ENCODE results near the gene SBK3. TPM values are rescaled to one million over a fixed set of nuclear protein-coding genes. Genes with fewer than 3 reads are reported as not detected.

SBK3 gene
- polyA plus RNA-seq, 1 of the 3 experiments (the other 2 are of a cell fraction): 0.03 TPM

GRCh38 chr19:55504252-55504603, 41.1 kb downstream of the SBK3 start:
- Histone ChIP-seq H3K9me2 (no peaks in the 10 kb centered on the region), H3K4me2 (peak overlapping the region; percentile 70; the same call in 1 of the 2 replicates), H3K4me3 (ENCODE audit: low read depth in 2 of 2, low read length in 1 of 2) (peak overlapping the region; percentile 49 to 62), H4K20me1 (ENCODE audit: insufficient read depth) (no peaks in the 10 kb centered on the region), H3F3A (replicated peaks; ENCODE audit: insufficient read depth) (peaks cover 5% of the 10 kb centered on the region), H3K27ac (ENCODE audit: low read depth in 2 of 2, low read length in 1 of 2) (no peak overlapping the region), H3K27me3 (ENCODE audit: insufficient read depth) (no peaks in the 10 kb centered on the region), H3K4me1 (ENCODE audit: control insufficient read depth in 1 of 2, insufficient read depth in 2 of 2, low read depth in 1 of 2, low read length in 1 of 2) (peaks cover 0 to 2% of the 10 kb centered on the region in 2 experiments; a peak in 1 of 4 replicates), H3K9ac (no peak overlapping the region), H3K79me2 (ENCODE audit: insufficient read depth) (no peaks in the 10 kb centered on the region), H3K9me3 (no peaks in the 10 kb centered on the region), H2AFZ (ENCODE audit: low read depth) (peak overlapping the region; percentile 75; the same call in 1 of the 2 replicates), H3K36me3 (replicated peaks in 1 of 2; ENCODE audit: control insufficient read depth in 1 of 2, insufficient read depth in 2 of 2, low read length in 1 of 2) (no peaks in the 10 kb centered on the region)
- POLR2A ChIA-PET: interaction anchor here (0.7 to 1.7 kb wide), 7 partner anchors 13 to 97 kb away, joined by 3 to 12 read pairs (median 8); partner anchors contain the start of genes NAT14, UBE2S and ZNF628
- TF ChIP-seq RAD21 (IDR thresholded peaks at IDR 0.05; ENCODE audit: low read length): no peak
- TF ChIP-seq NFIC (IDR thresholded peaks at IDR 0.05; ENCODE audit: borderline replicate concordance): no peak
- no peak for TF ChIP-seq JUND (IDR thresholded peaks at IDR 0.05)
- TF ChIP-seq SIN3A (IDR thresholded peaks at IDR 0.05; ENCODE audit: borderline replicate concordance, low read depth, low read length): no peak
- no peak for TF ChIP-seq POLR2AphosphoS5 (IDR thresholded peaks at IDR 0.05; ENCODE audit: low read depth, low read length)
- TF ChIP-seq NRF1 (IDR thresholded peaks at IDR 0.05; ENCODE audit: low read depth, low read length): no peak
- no peak for TF ChIP-seq GABPA (IDR thresholded peaks at IDR 0.05; ENCODE audit: low read depth)
- DNase-seq: no peak
- WGBS (ENCODE audit: low lambda C conversion rate): 44% methylated on average over 13 of the region's 13 CpGs
- CTCF ChIA-PET: interaction anchor here (0.6 to 3.8 kb wide), 52 partner anchors 10 to 773 kb away, joined by 3 to 162 read pairs (median 4); partner anchors contain the start of genes NAT14, SBK3, SSC5D and U2AF2

- peak overlapping the region in 1 of 2 experiments; percentile 71; a peak in 1 of 4 replicates for H3K27ac ChIP-seq (ENCODE audit: low read depth in 2 of 2, low read length in 1 of 2)
- H3K9ac ChIP-seq: peak overlapping the region; percentile 29; the same call in 1 of the 2 replicates
- CTCF ChIA-PET: interaction anchor here (0.6 to 3.8 kb wide), 52 partner anchors 10 to 774 kb away, joined by 3 to 162 read pairs (median 4); partner anchors contain the start of genes NAT14, SBK3, SSC5D and U2AF2
- TF ChIP-seq NFIC (IDR thresholded peaks at IDR 0.05; ENCODE audit: borderline replicate concordance): no peak
- TF ChIP-seq REST (IDR thresholded peaks at IDR 0.05; ENCODE audit: low read depth, low read length): no peak
- TF ChIP-seq SIN3A (IDR thresholded peaks at IDR 0.05; ENCODE audit: borderline replicate concordance, low read depth, low read length): no peak
- TF ChIP-seq RAD21 (IDR thresholded peaks at IDR 0.05; ENCODE audit: low read length): peak; percentile 93
- TF ChIP-seq MXI1 (IDR thresholded peaks at IDR 0.05; ENCODE audit: low read depth, low read length): no peak; the same call in 1 of the 2 replicates
- TF ChIP-seq MEF2A (IDR thresholded peaks at IDR 0.05; ENCODE audit: borderline replicate concordance, low read depth): no peak
- TF ChIP-seq GABPA (IDR thresholded peaks at IDR 0.05; ENCODE audit: low read depth): no peak
- no peak; the same call in 1 of the 2 replicates for TF ChIP-seq USF1 (IDR thresholded peaks at IDR 0.05; ENCODE audit: borderline replicate concordance, low read depth)
- TF ChIP-seq RCOR1 (IDR thresholded peaks at IDR 0.05; ENCODE audit: low read length): peak; percentile 28
- TF ChIP-seq JUND (IDR thresholded peaks at IDR 0.05): no peak
- no peak for TF ChIP-seq USF2 (IDR thresholded peaks at IDR 0.05; ENCODE audit: borderline replicate concordance, low read depth, low read length)
- TF ChIP-seq CTCF (IDR thresholded peaks at IDR 0.05): peak; percentile 96
- TF ChIP-seq EP300 (IDR thresholded peaks at IDR 0.05; ENCODE audit: borderline replicate concordance in 1 of 2, low read depth in 1 of 2, low read length in 1 of 2): no peak
- no peak for TF ChIP-seq TAF1 (IDR thresholded peaks at IDR 0.05; ENCODE audit: borderline replicate concordance, low read depth, low read length)
- TF ChIP-seq FOXM1 (IDR thresholded peaks at IDR 0.05; ENCODE audit: low read depth): no peak
These were observed 41.7 kb downstream of the SBK3 start for GRCh38 chr19:55503502-55504251.

More at GRCh38 chr19:55503502-55504251, 41.7 kb downstream of the SBK3 start:
- no peaks in the 10 kb centered on the region for H3K36me3 ChIP-seq (replicated peaks in 1 of 2; ENCODE audit: control insufficient read depth in 1 of 2, insufficient read depth in 2 of 2, low read length in 1 of 2)
- 41% methylated on average over 36 of the region's 64 CpGs for WGBS (ENCODE audit: low lambda C conversion rate)
- H3F3A ChIP-seq (replicated peaks; ENCODE audit: insufficient read depth): peaks cover 5% of the 10 kb centered on the region
- H3K4me1 ChIP-seq (ENCODE audit: control insufficient read depth in 1 of 2, insufficient read depth in 2 of 2, low read depth in 1 of 2, low read length in 1 of 2): peaks cover 0 to 6% of the 10 kb centered on the region in 2 experiments; a peak in 1 of 4 replicates
- POLR2A ChIA-PET: interaction anchor here (0.7 to 1.7 kb wide), 7 partner anchors 12 to 96 kb away, joined by 3 to 12 read pairs (median 8); partner anchors contain the start of genes NAT14, UBE2S and ZNF628
- H3K4me2 ChIP-seq: peak overlapping the region; percentile 70; the same call in 1 of the 2 replicates
- no peaks in the 10 kb centered on the region for H3K27me3 ChIP-seq (ENCODE audit: insufficient read depth)
- peak overlapping the region; percentile 75; the same call in 1 of the 2 replicates for H2AFZ ChIP-seq (ENCODE audit: low read depth)
- peak overlapping the region; percentile 49 to 62 for H3K4me3 ChIP-seq (ENCODE audit: low read depth in 2 of 2, low read length in 1 of 2)
- no peaks in the 10 kb centered on the region for H3K9me2 ChIP-seq
- no peaks in the 10 kb centered on the region for H3K9me3 ChIP-seq
- H4K20me1 ChIP-seq (ENCODE audit: insufficient read depth): no peaks in the 10 kb centered on the region
- DNase-seq: peak; percentile 99
- H3K79me2 ChIP-seq (ENCODE audit: insufficient read depth): no peaks in the 10 kb centered on the region
